GM06990 (cell line): Measurements from ENCODE around the gene TMEM94.
"Not testable (repeated sequence)": the region's sequence is repeated elsewhere in the genome, so short reads cannot be mapped to it uniquely, and the experiment has no call there.

ENCODE experiments used
- DNase-seq: peaks from one replicate; pipeline ENCODE4 v3.0.0-alpha.2; 2011; ENCODE audit not compliant: insufficient read length; ENCODE audit errors: extremely low read depth
- H3K27me3 ChIP-seq: replicated peaks from 2 replicates; pipeline ENCODE4 v1.6.0; 2011; ENCODE audit warnings: low read length; ENCODE audit not compliant: control insufficient read depth, insufficient read depth
- H3K36me3 ChIP-seq: 2 replicates; pipeline ENCODE4 v1.5.1; 2011; ENCODE audit warnings: low read length; ENCODE audit not compliant: control insufficient read depth, insufficient read depth
- H3K4me3 ChIP-seq: replicated peaks from 2 replicates; pipeline ENCODE4 v1.5.1; 2011; ENCODE audit warnings: low read depth, mild to moderate bottlenecking, control low read depth, low read length
- TF ChIP-seq, protein P1 (sequence below): IDR thresholded peaks from 2 replicates; pipeline ENCODE4 v1.5.1; 2011; ENCODE audit warnings: low read length, control low read depth, mild to moderate bottlenecking, inconsistent platforms; ENCODE audit not compliant: insufficient read depth, poor library complexity, severe bottlenecking

Gene TMEM94

DNA sequence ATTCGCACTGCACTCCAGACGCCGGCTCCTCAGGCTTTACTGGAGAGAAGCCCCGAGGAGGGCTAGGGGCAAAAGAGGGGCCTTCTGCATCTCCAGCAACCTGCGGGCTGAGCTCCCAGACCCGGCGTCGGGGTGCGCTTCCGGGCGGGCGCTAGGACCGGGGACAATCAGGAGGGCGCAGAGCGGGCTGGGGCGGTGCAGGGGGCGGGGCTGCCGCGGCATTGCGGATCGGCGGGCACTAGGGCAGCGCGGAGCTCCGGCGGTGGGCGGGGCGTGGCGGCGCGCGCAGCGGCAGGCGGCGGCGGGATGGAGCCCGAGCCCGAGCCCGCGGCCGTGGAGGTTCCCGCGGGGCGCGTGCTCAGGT, 59.8 kb downstream of the TMEM94 start, which contains the start of gene TSEN54:
Gene TSEN54 (plus strand): TSS at position 274 of the 364 bp plus-strand sequence. CDS start 33 bp downstream, at position 307.
- H3K27me3 ChIP-seq = no peaks in the 10 kb centered on the region; the same call in 1 of the 2 replicates
- peaks cover 2% of the 10 kb centered on the region for H3K36me3 ChIP-seq
- TF ChIP-seq, protein P1, sequence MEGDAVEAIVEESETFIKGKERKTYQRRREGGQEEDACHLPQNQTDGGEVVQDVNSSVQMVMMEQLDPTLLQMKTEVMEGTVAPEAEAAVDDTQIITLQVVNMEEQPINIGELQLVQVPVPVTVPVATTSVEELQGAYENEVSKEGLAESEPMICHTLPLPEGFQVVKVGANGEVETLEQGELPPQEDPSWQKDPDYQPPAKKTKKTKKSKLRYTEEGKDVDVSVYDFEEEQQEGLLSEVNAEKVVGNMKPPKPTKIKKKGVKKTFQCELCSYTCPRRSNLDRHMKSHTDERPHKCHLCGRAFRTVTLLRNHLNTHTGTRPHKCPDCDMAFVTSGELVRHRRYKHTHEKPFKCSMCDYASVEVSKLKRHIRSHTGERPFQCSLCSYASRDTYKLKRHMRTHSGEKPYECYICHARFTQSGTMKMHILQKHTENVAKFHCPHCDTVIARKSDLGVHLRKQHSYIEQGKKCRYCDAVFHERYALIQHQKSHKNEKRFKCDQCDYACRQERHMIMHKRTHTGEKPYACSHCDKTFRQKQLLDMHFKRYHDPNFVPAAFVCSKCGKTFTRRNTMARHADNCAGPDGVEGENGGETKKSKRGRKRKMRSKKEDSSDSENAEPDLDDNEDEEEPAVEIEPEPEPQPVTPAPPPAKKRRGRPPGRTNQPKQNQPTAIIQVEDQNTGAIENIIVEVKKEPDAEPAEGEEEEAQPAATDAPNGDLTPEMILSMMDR = no peak
- DNase-seq = peak; percentile 94
- peak within 1 kb of the TSS; percentile 87 for H3K4me3 ChIP-seq

DNA sequence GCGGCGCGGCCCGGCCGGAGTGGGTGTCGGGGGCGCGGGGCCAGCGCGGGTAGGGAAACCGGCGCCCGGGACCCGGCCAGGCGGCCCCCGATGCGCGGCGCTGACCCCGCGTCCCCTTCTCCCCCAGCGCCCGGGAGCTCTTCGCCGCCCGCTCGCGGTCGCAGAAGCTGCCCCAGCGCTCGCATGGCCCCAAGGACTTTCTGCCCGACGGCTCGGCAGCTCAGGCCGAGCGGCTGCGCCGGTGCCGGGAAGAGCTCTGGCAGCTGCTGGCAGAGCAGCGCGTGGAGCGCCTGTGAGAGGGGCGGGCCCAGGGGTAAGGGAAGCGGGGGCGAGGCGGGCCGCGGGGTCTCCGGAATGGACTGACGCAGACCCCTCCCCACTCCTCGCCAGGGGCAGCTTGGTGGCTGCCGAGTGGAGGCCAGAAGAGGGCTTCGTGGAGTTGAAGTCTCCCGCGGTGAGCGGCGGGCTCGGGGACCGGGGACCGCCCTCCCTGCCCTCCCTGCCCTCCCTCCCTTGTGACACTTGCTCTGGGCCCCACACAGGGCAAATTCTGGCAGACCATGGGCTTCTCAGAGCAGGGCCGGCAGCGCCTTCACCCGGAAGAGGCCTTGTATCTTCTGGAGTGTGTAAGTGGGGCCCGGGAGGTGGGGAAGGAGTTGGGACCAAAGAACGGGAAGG, 60.3 kb downstream of the TMEM94 start:
- Histone ChIP-seq H3K27me3 (no peaks in the 10 kb centered on the region; the same call in 1 of the 2 replicates), H3K4me3 (peak overlapping the region; percentile 87), H3K36me3 (peaks cover 4% of the 10 kb centered on the region)
- TF ChIP-seq, protein P1 = no peak
- peak; percentile 56 for DNase-seq

DNA sequence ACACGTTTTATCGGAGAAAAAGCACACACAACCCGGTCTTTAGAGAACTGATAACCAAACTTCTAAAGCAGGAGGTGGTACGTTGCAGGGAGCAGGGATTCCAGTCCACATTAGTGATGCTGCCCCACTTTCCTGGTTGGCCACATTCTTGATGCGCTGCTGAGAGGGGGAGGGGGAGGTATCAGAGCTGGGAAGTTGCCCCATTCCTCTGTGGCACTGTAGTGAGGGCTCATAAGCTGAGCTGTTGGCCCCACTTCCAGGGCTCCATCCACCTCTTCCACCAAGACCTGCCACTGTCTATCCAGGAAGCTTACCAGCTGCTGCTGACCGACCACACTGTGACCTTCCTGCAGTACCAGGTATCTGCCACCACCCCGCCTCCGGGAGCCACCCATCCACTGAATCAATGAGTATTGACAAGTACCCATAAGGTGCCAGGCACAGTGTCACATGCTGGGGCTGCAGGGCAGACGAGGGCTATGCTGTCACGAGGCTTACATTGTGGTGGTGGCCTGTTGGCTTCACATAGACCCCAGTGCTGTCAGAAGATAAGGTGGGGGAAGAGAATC, 60.9 kb downstream of the TMEM94 start:
- peaks cover 4% of the 10 kb centered on the region for H3K36me3 ChIP-seq
- peak overlapping the region; percentile 87 for H3K4me3 ChIP-seq
- TF ChIP-seq, protein P1 = peak; percentile 7
- no peaks in the 10 kb centered on the region; the same call in 1 of the 2 replicates for H3K27me3 ChIP-seq
- DNase-seq = peak; percentile 46

DNA sequence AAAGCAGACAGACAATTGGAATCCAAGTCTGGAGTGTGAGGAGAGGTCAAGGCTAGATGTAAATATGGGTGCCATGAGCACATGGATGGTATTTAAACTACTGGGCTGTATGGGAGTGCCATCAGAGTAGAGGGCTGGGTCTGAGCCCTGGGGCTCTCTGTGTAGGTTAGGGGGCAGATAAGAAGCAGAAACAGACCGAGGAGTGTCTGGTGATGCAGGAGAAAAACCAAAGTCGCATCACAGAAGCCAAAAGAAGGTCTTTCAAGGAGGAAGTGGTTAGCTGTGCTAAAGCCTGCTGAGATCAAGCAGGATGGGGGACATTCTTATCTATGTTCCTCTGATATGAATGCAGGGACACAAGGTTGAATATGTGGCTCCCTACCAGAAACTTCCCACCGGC, 61.8 kb downstream of the TMEM94 start:
- DNase-seq = no peak
- Histone ChIP-seq H3K4me3 (no peak overlapping the region), H3K36me3 (peaks cover 4% of the 10 kb centered on the region), H3K27me3 (no peaks in the 10 kb centered on the region; the same call in 1 of the 2 replicates)
- TF ChIP-seq, protein P1 = no peak

DNA sequence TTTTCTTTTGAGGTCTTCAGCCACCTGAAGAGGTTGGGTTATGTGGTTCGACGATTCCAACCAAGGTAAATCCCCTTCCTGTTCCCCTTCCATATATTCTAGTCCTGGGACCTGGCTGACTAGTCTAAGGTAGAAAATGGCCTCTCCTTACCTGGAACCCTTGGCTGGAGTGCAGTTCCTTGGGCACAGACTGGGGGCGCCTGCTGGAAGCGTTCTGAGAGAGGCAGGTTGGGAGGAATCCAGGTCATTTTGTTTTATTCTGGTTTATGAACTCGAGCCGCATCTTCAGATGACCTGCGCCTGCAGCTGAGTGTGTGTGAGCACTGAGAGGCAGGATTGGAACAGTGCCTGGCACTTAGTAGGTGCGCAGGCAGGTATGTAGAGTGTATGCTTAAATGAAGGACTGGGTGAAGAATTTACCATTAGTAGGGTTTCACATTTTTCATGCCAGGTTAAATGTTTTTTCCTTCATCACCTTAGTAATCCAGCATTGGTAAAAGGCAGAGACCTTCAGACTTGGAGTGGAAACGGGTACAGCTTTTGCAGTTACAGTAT, 62.6 kb downstream of the TMEM94 start:
- TF ChIP-seq, protein P1 = no peak
- no peaks in the 10 kb centered on the region; the same call in 1 of the 2 replicates for H3K27me3 ChIP-seq
- no peak overlapping the region for H3K4me3 ChIP-seq
- DNase-seq = no peak
- H3K36me3 ChIP-seq = peaks cover 4% of the 10 kb centered on the region

DNA sequence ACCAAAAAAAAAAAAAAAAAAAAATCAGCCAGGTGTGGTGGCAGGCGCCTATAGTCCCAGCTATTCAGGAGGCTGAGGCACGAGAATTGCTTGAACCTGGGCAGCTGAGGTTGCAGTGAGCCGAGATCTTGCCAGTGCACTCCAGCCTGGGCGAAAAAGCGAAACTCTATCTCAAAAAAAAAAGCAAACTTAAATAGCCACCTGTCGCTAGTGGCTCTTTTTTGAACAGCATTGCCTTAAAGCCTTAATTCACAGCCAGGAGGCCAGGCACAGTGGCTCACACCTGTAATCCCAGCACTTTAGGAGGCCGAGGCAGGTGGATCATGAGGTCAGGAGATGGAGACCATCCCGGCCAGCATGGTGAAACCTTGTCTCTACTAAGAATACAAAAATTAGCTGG, 64.0 kb downstream of the TMEM94 start:
- not testable (repeated sequence) for H3K27me3 ChIP-seq, H3K36me3 ChIP-seq, H3K4me3 ChIP-seq, DNase-seq
